Measurements from ENCODE around the gene PPP1R15B.
A peak's percentile ranks its signal among the peaks of the same experiment; 100 is the strongest.

PPP1R15B gene

DNA sequence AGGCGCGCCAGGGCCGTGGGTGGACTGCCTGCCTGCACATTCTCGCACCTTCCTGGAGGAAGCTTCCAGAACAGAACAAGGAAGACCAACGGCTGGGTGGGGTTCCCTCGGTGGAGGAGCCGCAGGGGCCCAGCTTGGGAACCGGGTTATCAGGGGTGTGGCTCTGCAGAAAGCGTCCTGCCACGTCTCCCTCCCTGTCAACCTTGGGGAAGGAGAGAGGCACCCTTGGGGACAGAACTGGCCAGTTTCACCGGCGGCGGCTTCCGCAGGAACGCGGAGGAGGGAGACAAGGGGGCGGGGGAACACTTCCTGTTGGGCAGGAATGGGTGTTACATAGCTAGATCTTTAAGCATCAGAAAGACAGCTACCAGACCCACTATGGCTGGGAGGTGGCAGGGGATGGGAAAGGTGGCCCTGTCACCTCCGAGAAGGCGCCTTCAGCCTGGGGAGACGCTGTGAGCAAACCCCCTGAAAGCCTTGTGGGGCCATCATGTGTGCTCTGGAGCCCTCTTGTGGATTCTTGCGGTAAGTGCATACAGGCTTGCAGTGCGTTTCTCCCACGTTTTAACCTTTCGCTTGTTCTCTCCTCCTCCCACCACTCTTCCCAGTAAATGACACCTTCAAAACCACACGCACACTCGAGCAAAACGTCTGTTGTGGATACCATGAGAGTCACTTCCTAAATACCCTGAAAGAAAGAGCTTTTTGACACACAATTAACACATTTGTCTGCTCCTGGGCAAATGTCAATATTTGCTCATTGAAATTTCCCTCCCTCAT lies 48.1 kb downstream of the PPP1R15B start:
- TF ChIP-seq, protein P1, sequence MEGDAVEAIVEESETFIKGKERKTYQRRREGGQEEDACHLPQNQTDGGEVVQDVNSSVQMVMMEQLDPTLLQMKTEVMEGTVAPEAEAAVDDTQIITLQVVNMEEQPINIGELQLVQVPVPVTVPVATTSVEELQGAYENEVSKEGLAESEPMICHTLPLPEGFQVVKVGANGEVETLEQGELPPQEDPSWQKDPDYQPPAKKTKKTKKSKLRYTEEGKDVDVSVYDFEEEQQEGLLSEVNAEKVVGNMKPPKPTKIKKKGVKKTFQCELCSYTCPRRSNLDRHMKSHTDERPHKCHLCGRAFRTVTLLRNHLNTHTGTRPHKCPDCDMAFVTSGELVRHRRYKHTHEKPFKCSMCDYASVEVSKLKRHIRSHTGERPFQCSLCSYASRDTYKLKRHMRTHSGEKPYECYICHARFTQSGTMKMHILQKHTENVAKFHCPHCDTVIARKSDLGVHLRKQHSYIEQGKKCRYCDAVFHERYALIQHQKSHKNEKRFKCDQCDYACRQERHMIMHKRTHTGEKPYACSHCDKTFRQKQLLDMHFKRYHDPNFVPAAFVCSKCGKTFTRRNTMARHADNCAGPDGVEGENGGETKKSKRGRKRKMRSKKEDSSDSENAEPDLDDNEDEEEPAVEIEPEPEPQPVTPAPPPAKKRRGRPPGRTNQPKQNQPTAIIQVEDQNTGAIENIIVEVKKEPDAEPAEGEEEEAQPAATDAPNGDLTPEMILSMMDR (conservative IDR thresholded peaks at IDR 0.05; ENCODE audit: low read length) = peak; percentile 98
- DNase-seq (ENCODE audit: low read depth) = peak; percentile 61
- H3K4me3 ChIP-seq (ENCODE audit: low read length) = peak overlapping the region; percentile 62

DNA sequence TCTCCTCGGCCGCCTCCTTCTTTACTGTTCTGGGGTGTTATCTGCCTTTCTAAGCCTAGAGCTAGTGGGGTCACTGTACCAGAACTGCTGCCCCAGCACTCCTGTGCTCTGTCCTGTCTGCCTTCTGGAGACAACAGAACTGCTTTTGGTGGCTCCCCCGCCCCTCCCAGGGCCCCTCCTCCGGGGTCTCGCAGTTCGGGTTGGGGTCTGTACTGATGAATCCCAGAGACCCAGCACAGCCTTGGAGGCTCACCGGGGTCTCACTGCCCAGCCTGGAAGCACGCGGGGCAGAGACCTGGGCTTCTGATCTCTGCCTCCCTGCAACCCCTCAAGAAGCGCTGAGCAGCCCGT lies 48.7 kb downstream of the PPP1R15B start:
- no peak for DNase-seq (ENCODE audit: low read depth)
- H3K4me3 ChIP-seq (ENCODE audit: low read length) = peak overlapping the region; percentile 62
- TF ChIP-seq, protein P1 (conservative IDR thresholded peaks at IDR 0.05; ENCODE audit: low read length) = no peak

DNA sequence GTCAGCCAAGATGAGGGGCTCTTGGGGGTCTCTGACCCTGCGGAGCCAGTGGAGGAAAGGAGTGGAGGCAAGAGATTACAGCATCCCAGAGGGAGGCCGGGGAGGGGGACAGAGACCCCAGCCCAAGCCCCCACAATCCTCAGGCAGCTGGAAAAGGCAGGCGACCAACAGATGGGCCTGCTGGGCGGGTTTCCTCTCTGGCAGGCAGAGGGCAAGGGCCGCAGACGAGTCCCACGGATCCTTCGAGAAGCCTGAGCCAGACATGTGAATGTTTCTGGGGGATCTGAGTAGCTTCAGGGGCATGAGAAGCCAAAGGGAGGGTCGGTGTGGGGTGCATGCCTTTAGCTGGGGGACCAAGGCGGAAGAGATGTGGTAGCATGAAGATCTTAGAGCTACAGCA lies 49.8 kb downstream of the PPP1R15B start:
- H3K4me3 ChIP-seq (ENCODE audit: low read length) = no peak overlapping the region
- TF ChIP-seq, protein P1 (conservative IDR thresholded peaks at IDR 0.05; ENCODE audit: low read length) = no peak
- no peak for DNase-seq (ENCODE audit: low read depth)

DNA sequence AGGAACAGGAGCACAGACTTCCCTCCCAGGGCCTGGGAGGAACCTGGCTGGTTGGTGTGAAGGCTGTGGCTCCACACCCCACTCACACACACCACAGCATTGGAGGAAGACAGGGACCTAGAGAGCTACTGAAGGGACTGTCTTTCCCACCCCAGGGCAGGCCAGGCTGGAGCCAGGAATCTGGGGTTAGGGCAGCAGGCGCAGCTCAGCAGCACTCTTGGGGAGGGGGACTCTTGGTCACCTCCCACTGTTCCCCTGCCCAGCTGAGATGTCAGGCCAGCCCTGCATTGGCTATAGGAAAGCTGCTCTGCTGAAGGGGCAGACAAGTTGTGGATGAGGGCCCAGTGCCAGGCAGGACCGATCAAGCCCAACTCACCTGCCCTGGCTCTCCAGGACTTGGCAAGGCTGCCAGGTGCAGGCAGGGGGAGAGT lies 50.3 kb downstream of the PPP1R15B start:
- TF ChIP-seq, protein P1 (conservative IDR thresholded peaks at IDR 0.05; ENCODE audit: low read length) = no peak
- no peak for DNase-seq (ENCODE audit: low read depth)
- H3K4me3 ChIP-seq (ENCODE audit: low read length) = no peak overlapping the region

DNA sequence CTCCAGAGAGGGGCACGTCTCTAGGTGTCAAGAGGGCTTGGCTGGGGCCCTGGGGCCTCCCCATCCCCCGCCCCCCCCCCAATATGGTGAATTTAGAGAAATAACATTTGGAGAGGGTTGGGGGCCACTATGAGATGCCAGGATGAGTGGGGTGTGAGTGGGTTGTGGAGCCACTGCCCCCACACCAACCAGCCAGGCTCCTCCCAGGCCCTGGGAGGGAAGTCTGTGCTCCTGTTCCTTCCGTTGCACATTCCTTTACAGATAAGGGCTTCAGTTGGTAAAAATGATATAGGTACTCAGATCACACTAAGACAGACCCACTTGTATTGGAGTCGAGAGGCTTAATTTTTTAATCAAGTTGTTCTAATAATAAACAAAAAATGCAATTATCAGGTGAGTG lies 51.3 kb downstream of the PPP1R15B start:
- TF ChIP-seq, protein P1 (conservative IDR thresholded peaks at IDR 0.05; ENCODE audit: low read length) = no peak
- DNase-seq (ENCODE audit: low read depth) = no peak

DNA sequence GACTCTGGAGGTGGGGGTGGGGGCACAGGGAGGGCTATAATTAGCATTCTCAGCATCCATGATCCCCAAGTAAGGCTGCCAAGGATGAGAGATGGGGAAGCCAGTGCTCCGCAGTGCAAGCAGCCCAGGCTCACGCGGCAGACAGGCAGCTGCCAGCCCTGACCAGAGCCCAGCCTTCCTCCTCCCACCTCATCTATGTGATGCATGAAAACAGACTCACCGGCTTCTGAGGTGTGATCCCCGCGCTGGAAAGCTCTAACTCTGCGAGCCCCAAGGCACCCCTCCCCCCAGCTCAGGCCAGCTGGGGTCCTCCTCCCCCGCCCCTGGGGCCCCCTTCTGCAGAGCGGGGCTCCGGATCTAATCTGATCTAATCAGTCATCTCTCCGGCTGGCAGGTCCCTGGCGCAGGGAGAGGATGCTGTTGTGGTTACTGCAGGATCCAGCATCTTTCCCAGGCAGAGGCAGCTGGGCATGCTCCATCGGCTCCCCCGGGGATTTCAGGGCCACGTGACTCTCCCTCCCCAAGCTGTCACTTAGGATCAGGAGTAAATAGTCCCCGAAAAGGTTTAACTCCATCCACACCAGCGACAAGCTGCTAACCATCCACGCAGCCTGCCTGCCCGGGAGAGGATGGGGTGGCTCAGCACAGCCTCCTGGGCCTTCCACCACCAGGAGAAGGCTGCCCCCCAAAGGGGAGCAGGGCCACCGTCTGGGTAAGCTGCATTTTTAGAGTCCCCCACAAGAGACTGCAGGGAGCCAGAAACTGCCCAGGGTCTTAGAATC lies 52.0 kb downstream of the PPP1R15B start, which contains the start of gene PLEKHA6:
Gene PLEKHA6 (minus strand): TSS at position 456 of the 782 bp plus-strand sequence. CDS start 86,202 bp downstream, outside the sequence.
- H3K4me3 ChIP-seq (ENCODE audit: low read length) = no peak within 1 kb of the TSS
- peak; percentile 52 for DNase-seq (ENCODE audit: low read depth)
- TF ChIP-seq, protein P1 (conservative IDR thresholded peaks at IDR 0.05; ENCODE audit: low read length) = peak; percentile 49

More for the DNA sequence above, 51.3 kb downstream of the PPP1R15B start:
- no peak overlapping the region for H3K4me3 ChIP-seq (ENCODE audit: low read length)
